NCI-H1048 (cell line): Measurements from ENCODE around the gene LAMP1.
"Not testable (repeated sequence)": the region's sequence is repeated elsewhere in the genome, so short reads cannot be mapped to it uniquely, and the experiment has no call there.

Experiments used
- DNase-seq: peaks from one replicate; lab custom pipeline; 2025; lab: John Stamatoyannopoulos, UW

LAMP1 gene

DNA sequence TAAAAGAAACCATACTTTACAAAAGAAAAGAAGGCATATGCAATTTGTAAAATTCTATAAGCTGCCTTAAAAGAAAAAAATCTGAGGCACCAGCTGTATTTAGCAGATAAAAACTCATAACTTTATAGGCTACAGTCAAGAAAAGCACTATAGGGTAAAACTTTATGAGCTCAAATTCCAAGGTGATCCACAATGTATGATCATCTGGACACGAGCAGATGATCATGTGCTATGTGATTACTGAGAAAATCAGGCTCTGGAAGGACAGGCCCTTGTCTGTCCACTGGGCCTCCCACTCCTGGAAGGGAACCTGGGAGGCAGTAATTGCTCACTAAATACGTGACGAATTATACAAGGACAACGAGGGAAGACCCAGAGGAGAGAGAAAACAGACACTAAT is 59.6 kb downstream of the LAMP1 start:
- no peak for DNase-seq

DNA sequence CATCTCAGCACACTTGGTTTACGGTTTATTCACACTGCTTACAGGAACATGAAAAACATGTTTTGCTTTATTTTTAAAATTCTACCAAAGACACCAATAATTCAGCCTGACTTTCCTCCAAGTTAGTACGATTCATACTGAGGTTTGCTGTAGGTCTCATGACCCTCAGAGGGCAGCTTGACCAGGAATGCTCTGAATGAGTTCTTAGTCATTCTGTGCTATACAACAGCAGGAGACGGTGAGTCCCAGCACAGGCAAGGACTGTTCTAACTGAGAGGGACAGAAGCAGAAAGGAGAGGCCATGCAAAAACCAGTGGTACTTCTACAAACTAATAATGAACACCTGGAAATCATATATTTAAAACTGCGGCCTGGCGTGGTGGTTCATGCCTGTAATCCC is 60.5 kb downstream of the LAMP1 start:
- no peak for DNase-seq

DNA sequence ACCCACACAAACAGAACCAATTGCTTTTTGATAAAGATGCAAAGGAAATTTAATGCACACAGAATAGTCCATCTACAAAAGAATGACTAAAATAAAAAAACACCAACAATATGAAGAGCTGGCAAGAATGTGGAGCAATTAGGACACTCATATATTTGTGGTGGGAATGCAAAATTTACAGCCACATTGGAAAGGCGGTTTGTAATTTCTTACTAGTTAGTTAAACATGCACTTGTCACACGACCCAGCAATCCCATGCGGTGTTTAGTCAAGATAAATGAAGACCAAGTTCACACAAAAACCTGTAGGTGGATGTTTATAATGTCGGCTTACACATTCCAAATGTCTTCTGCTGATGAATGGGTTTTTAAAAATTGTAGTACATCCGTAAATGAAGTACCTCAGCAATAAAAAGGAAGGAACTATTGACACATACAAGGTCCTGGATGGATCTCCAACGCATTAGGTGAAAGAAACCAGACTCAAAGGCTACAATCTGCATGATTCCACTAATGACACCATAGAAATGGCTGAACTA is 61.7 kb downstream of the LAMP1 start:
- DNase-seq = no peak

DNA sequence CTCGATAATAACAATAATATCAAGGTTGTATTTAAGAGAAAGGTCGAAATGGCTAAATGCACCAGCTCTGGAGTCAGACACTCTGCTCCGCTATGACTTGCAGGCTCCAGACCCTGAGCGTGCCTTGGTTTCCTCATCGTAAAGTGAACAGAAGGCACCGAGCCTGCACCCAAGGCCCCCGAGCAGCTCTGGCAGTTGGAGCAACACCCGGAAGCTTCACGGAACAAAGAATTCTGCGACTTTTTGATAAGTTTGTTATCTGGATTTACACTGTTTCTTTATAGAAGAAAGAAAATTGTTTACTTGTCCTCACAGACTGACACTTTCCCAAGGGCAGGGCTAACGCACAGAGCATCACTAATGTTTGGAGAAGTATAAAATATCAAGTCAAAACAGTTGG is 62.5 kb downstream of the LAMP1 start:
- no peak for DNase-seq

DNA sequence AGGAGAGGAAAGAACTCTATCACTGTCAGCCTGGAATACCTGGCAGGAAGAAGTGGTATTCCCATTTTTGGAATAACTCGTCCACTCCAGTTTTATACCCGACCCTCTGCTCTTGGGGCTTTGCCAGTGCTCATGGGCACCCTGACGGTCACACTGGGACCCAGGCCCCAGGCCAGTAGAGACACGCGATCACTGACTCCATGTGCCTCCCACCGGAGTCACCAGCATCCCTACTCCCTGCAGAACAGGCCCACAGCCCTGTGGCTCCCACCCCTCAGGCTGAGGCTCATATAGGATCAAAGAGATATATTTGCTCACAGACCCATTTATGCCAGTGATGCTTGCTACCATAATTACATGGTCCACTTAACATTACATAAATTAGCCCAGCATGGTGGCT is 63.4 kb downstream of the LAMP1 start:
- no peak for DNase-seq

DNA sequence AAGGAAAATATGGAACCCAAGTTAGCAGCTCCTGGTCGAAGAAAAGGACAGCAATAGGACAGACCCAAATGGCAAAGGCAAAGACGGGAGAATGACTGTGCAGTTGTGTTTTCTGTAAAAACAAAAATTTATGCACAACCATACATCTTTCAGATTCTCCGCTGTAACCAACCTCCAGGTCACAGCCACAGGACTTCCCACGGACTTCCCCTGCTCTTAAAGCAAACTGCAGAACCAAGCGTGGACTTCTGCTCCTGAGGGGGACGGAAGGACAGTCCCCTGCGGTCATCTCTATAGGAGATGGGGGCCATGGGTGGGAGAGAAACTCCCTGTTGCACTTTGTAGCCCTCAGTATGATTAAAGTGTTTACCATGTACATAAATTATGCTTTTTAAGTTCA is 64.4 kb downstream of the LAMP1 start:
- no peak for DNase-seq

DNA sequence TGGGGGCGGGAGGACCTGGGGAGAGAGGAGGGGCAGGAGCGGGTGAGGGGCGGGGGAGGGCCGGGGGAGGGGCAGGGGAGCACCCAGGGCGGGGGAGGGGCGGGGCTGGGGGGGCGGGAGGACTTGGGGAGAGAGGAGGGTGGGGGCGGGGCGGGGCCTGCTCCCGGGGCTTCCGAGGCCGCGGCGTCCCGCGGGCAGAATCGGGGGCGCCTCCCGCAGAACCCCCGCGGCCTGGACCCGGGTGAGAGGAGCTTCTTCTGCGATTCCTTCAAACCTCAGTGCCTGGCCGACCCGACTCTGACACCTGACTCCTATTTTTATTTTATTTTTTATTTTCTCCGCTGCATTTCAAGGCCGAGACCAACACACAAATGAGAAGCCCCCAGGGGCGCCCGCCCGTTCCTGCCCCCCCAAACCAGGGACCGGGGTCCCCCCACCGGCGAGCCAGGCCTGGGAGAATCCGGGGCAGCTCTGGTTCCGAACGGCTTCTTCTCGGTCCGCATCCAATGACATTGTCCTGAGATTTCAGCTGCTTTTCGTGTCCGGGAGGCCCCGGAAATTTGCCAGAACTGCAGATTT is 67.4 kb downstream of the LAMP1 start:
- DNase-seq = no peak

DNA sequence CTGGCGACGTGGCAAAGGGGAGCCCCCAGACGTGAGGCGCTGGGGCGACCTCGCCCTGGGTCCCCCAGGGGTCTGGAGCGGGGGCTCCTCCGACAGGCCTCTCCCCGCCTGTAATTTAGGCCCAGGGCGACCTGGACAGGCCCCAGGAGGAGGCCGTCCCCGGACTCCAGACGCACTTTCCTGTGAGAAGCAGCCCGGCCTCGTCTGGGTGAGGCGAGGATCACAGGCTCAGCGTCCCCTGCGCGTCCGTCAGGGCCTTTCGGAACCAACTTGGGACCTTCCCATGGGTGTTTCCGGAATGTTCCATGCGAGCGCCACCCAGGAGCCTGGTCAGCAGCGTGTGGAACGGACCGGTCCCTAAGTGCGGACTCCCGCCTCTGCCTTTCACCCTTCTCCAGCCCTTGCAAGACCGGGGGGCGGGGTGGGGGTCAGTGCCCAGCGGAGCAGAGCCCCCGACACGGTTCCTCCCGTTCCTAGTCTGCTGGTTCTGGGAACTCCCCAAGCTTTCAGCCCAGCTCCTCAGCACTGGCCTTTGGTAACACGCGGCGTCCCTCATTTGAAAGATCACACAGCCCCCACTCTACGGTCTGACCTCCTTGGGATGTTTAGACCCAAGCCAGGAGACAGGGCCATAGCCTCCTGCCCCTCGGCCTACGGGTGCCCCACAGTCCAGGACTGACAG is 68.0 kb downstream of the LAMP1 start:
- no peak for DNase-seq

DNA sequence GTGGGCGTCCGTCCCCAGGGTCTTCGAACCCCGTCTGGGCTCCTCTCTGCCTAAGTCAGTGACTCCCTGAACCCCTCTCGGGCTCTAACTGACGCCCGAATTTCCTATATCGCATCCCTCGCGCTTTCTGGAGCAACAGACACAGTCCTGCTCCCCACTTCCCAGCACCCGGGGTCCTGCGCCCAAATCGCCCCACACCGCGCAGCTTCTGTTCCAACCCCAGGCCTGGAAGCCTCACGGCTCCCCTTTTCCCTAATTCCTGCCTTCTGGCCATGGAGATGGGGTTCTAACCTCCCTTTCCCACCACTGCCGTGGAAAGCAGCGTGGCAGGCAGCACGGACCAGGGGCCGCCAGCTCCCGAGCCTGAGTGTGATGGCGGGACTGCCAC is 68.5 kb downstream of the LAMP1 start:
- no peak for DNase-seq

DNA sequence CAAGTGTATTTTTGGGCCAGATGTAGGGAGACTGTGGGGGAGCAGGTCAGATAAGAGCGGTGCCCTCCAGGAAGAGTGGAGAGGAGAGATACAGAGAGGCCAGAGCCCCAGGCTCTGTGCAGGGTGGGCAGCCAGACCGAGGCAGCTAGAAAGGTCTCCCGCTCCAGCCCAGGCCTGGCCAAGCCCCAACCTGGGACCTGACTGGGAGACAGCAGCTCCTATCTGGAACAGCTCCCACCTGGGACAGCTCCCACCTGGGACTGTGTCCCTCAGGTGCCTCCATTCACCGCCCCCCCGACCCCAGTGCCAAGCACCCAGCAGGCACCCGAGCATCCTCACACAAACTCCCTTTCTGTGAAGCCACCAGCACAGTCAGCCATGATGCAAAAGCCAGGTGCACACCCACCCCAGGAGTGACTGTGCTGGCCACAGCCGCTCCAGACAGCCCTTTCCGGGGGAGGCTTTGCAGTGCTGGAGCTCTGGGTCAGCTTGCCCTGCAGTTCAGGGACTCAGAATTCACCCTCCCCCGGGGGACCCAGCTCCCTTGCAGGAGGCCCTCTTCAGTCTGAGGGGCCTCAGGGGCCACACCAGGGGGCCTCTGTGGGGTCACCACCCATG is 69.0 kb downstream of the LAMP1 start:
- DNase-seq = no peak

DNA sequence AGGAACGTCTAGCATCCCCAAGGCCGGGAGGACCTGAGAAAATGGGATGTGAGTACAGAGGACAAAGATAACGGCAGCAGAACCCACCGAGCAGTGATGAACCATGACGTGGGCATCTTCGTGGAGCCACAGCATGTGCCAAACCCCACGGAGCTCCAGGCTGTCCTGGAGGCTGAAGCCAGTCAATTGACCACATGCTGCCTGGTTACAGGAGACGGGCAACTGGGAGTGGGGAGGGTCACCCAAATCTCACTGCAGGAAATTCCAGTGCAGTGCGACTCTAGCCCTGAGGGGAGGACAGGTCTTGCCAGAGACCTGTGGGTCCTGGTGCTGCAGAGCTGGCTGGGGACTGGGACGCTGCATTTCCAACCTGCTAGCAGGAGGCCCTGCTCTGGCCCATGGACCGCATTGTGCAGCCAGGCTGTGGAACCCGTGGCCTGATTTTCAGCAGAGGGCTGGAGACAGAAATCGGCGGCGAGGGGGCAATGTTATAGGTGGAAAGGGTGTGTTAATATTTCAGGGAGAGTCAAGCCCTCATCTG is 70.1 kb downstream of the LAMP1 start:
- no peak for DNase-seq

DNA sequence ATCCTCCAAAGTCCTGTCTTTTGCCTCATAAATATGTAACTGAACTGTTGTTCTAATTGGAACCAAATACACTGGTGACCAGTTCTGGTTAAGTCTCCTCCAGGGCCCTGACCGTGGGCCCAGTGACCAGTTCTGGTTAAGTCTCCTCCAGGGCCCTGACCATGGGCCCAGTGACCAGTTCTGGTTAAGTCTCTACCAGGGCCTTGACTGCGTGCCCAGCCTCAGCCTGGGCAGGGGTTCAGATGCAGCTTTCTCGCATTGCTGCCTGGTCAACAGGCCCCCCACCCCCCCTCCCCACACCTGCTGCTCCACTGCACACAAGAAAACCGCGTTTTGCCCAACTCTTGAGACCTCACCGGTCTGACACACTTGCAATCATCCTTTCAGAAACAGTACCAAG is 70.7 kb downstream of the LAMP1 start:
- DNase-seq = no peak

DNA sequence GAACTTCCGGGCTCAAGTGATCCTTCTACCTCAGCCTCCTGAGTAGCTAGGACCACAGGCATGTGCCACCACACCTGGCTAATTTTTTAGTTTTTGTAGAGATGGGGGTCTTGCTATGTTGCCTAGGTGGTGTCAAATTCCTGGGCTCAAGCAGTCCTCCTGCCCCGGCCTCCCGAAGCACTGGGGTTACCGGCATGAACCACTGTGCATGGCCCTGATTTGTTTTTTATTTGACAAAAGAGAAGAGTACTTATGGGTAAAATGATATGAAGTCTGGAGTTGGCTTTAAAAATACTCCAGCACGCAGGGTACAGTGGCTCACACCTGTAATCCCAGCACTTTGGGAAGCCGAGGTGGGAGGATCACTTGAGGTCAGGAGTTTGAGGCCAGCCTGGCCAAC is 71.3 kb downstream of the LAMP1 start:
- DNase-seq = not testable (repeated sequence)

DNA sequence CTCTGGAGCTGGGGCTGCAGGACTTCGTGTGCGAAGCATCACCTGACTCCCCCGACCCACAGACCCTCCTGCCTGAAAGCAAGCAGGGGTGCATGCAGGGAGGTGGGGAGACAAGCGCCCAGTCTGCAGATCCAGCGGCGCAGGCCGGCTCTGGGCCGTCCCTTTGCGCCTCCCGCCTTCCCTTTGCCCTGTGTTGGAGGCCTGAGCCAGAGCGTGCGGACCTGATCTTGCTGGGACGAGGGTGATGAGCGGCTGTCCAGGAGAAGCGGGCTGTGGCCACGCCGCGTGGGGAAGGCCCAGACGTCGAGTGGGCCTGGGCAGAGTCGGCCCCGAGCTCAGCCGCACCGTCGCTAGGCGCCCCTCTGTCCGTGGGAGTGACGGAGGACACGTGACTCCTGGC is 72.2 kb downstream of the LAMP1 start:
- no peak for DNase-seq

DNA sequence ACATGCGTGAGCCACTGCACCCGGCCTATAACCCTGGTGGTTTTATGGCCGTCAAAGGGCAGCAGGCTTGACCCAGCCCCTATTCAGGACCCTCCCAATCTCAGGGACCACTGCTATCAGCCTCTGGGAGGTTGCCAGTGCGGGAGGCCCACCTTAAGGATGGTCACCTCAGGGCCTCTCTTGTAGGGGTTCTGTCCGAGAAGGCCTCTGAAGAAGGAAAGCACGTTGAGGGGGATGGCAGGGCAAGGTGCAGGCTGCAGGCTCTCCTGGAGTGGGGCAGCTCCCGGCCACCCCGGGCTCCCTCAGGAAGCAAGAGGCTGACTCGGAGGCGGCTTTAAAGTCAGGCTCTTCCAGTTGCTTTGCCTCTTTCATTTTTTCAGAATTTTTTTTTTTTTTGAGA is 72.8 kb downstream of the LAMP1 start:
- no peak for DNase-seq

DNA sequence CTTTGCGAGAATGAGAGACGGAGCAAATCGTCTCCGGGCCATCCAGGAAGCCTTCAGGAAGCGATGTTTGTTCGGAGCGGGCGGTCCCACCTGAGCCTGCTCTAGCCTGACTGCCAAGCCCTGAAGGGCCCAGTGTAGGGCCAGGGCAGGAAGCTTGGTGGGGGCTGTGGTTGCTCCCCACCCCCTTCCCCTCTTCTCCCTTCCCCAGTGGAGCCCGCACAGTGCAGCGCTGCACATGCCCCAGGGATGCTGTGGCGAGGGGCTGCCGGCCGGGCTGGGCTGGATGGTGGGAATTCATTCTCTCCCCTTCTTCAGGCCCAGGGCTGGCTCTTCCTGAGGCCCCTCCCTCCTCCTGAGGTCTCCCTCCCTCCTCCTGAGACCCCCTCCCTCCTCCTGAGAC is 74.0 kb downstream of the LAMP1 start:
- DNase-seq = no peak

DNA sequence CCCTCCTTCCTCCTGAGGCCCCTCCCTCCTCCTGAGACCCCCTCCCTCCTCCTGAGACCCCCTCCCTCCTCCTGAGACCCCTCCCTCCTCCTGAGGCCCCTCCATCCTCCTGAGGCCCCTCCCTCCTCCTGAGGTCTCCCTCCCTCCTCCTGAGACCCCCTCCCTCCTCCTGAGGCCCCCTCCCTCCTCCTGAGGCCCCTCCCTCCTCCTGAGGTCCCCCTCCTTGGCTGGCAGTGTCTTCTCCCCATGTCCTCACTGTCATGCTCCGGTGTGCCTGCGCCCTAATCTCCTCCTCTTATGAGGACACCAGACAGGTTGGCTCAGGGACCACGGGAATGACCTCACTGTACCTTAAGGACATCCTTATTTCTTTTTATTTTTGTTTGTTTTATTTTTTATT is 74.7 kb downstream of the LAMP1 start:
- DNase-seq = not testable (repeated sequence)
